Thyroid gland (tissue), 4 donors: ENCODE data around the gene FRMD4A. TPM values are rescaled to one million over a fixed set of nuclear protein-coding genes. Genes with fewer than 3 reads are reported as not detected.
"Not testable (repeated sequence)": the region's sequence is repeated elsewhere in the genome, so short reads cannot be mapped to it uniquely, and the experiment has no call there.

ENCODE experiments used
- DNase-seq, 2 donors: peaks; one replicate each; pipeline ENCODE4 v3.0.0-alpha.2; 2019
- H3K27ac ChIP-seq, 3 donors: fragments of 200-600 bp; sonication (generic); 1 replicate in 2 of 3; 2 replicates in 1 of 3; pipeline ENCODE4 v1.5.1; 2016 to 2019; ENCODE audit warnings: mild to moderate bottlenecking in 1 of 3, moderate library complexity in 1 of 3
- H3K27me3 ChIP-seq: fragments of 200-600 bp; sonication (generic); one replicate; pipeline ENCODE4 v1.5.1; 2019
- H3K36me3 ChIP-seq, 2 donors: fragments of 200-600 bp; sonication (generic); one replicate each; pipeline ENCODE4 v1.5.1; 2016 to 2019
- H3K4me1 ChIP-seq, 2 donors: fragments of 200-600 bp; sonication (generic); one replicate each; pipeline ENCODE4 v1.5.1; 2017 to 2019
- H3K4me3 ChIP-seq, 3 donors: fragments of 200-600 bp; sonication (generic); replicated peaks in 1 of 3; 1 replicate in 2 of 3; 2 replicates in 1 of 3; pipeline ENCODE4 v1.5.1; 2016; ENCODE audit warnings: mild to moderate bottlenecking in 1 of 3
- H3K9me3 ChIP-seq: fragments of 200-600 bp; sonication (generic); one replicate; pipeline ENCODE4 v1.5.1; 2017
- CTCF ChIP-seq, 6 experiments: fragments of 200-600 bp in 3 of 6; fragments of 450-650 bp in 3 of 6; sonication (generic) in 3 of 6; IDR thresholded peaks; one replicate each; pipeline ENCODE4 v1.5.1; 2016 to 2019; ENCODE audit warnings: antibody characterized with exemption in 6 of 6, mild to moderate bottlenecking in 2 of 6, inconsistent platforms in 1 of 6, moderate library complexity in 1 of 6
- POLR2A ChIP-seq, 2 donors: fragments of 450-650 bp; IDR thresholded peaks; one replicate each; pipeline ENCODE4 v1.6.1; 2017; ENCODE audit warnings: antibody characterized with exemption in 2 of 2, mild to moderate bottlenecking in 2 of 2, moderate library complexity in 1 of 2
- WGBS, 2 donors: methylation state at CpG; one replicate each; pipeline ENCODE4 v1.1.5; 2017; 5-methylcytosine and 5-hydroxymethylcytosine counted together
- intact Hi-C: fragments of 100-400 bp; cut with DNase I; formaldehyde crosslinking; loops from one replicate; pipeline ENCODE4 v1.15.1; 2023
- total RNA-seq, 4 donors: library from RNA; depleted of rRNA; stranded (reverse); fragments of >200 nt; gene quantifications; one replicate each; pipeline ENCODE4 v1.2.3, GENCODE V29; 2016

The FRMD4A gene
- total RNA-seq, 4 donors from 2014 or later, result 10.6 to 18.6 (median 16.3) TPM

DNA sequence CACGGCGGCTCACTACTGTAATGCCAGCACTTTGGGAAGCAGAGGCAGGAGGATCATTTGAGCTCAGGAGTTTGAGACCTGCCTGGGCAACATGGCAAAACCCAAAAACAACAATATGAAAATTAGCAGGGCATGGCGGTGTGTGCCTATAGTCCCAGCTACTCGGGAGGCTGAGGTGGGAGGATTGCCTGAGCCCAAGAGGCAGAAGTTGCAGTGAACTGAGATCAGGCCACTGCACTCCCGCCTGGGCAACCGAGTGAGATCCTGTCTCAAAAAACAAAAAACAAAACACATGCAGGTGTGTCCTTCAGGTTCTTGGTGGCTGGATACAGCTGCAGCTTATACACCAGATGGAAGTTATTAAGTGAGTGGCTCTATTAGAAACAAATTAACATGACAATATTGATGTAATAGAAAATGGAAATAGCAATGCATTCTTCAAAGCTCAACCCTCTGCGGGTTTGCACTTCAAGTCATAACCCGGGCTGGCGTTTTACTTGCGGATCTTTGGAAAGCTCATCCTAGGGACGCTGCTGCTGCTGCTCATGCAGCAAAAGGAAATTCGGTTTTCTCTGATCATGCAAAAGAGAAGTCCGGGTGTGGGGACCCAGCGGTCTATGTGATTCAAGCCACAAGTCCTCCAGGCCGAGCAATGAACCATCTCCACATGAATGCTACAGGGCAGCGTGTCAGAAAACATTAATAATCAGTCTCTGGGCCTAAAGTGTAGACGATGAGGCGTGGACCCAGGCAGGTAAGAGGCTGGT is 462.0 kb downstream of the FRMD4A start:
- DNase-seq, result no peak
- no peak overlapping the region for H3K4me3 ChIP-seq
- no peak for TF ChIP-seq CTCF (IDR thresholded peaks at IDR 0.05)
- TF ChIP-seq POLR2A (IDR thresholded peaks at IDR 0.05), result no peak
- H3K9me3 ChIP-seq, result no peaks in the 10 kb centered on the region
- WGBS, 2 donors, result 85 to 89% methylated on average over 18 of the region's 18 CpGs
- H3K27me3 ChIP-seq, result no peaks in the 10 kb centered on the region
- no peak overlapping the region for H3K27ac ChIP-seq
- H3K36me3 ChIP-seq, result no peaks in the 10 kb centered on the region
- intact Hi-C loops, result no loop called here
- no peaks in the 10 kb centered on the region for H3K4me1 ChIP-seq

DNA sequence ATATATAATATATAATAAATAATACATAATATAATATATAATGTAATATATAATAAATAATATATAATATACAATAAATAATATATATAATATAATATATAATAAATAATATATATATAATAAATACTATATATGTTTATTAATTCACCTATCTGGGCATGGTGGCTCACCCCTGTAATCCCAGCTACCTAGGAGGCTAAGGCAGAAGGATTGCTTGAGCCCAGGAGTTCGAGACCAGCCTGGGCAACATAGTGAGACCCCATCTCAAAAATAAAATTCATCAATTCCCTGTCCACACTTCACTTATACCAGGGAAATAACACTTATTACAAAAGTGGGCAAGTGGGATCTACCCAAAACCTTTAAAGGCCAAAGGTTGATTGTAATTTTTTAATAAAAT is 462.9 kb downstream of the FRMD4A start:
- no peak overlapping the region for H3K4me3 ChIP-seq
- H3K36me3 ChIP-seq, result no peaks in the 10 kb centered on the region
- H3K4me1 ChIP-seq, result peaks cover 3 to 6% of the 10 kb centered on the region in 2 donors
- WGBS, 2 donors, result 90 to 100% methylated on average over 1 of the region's 1 CpG
- no peaks in the 10 kb centered on the region for H3K27me3 ChIP-seq
- H3K27ac ChIP-seq, result no peak overlapping the region
- no peak for TF ChIP-seq CTCF (IDR thresholded peaks at IDR 0.05)
- TF ChIP-seq POLR2A (IDR thresholded peaks at IDR 0.05), result no peak
- H3K9me3 ChIP-seq, result no peaks in the 10 kb centered on the region
- intact Hi-C loops, result no loop called here
- DNase-seq, result no peak

- no peaks in the 10 kb centered on the region for H3K9me3 ChIP-seq
- no peak for DNase-seq
- H3K36me3 ChIP-seq, result no peaks in the 10 kb centered on the region
- WGBS, 2 donors, result 67 to 80% methylated on average over 12 of the region's 12 CpGs
- TF ChIP-seq POLR2A (IDR thresholded peaks at IDR 0.05), result no peak
- TF ChIP-seq CTCF (IDR thresholded peaks at IDR 0.05), result no peak
- H3K4me1 ChIP-seq, result peaks cover 10 to 20% of the 10 kb centered on the region in 2 donors
- intact Hi-C loops, result no loop called here
- H3K27ac ChIP-seq, result peak overlapping the region in 1 of 3 donors; percentile 53
- H3K27me3 ChIP-seq, result no peaks in the 10 kb centered on the region
- H3K4me3 ChIP-seq, result no peak overlapping the region
Observed at GRCh38 chr10:13865758-13866491, 464.8 kb downstream of the FRMD4A start.

- 97 to 99% methylated on average over 4 of the region's 4 CpGs for WGBS, 2 donors
- H3K4me3 ChIP-seq, H3K9me3 ChIP-seq, H3K36me3 ChIP-seq, intact Hi-C loops, H3K27me3 ChIP-seq, H3K27ac ChIP-seq, DNase-seq: not testable (repeated sequence)
- peaks cover 10 to 20% of the 10 kb centered on the region in 2 donors for H3K4me1 ChIP-seq
Observed at GRCh38 chr10:13865220-13865619, 465.5 kb downstream of the FRMD4A start.

- TF ChIP-seq POLR2A (IDR thresholded peaks at IDR 0.05) (no peak), CTCF (IDR thresholded peaks at IDR 0.05) (no peak)
- Histone ChIP-seq H3K9me3 (no peaks in the 10 kb centered on the region), H3K36me3 (no peaks in the 10 kb centered on the region), H3K27ac (peak overlapping the region in 2 of 3 donors; percentile 37 to 49), H3K4me1 (peaks cover 10 to 20% of the 10 kb centered on the region in 2 donors), H3K27me3 (no peaks in the 10 kb centered on the region), H3K4me3 (no peak overlapping the region)
- intact Hi-C loops, result no loop called here
- 47 to 75% methylated on average over 3 of the region's 3 CpGs for WGBS, 2 donors
- DNase-seq, result no peak
Observed at GRCh38 chr10:13862546-13863233, 468.0 kb downstream of the FRMD4A start.
